AG04449 (cell line): Measurements from ENCODE around the gene CYP3A4.

ENCODE experiments used
- CTCF ChIA-PET: fragments of 350-600 bp; formaldehyde crosslinking; extraction: SDS; loops from one replicate; lab custom pipeline; 2021; ENCODE audit warnings: antibody characterized with exemption; lab: Yijun Ruan, JAX
- POLR2A ChIA-PET: fragments of 400-600, 350-600 bp; formaldehyde crosslinking; extraction: SDS; loops from one replicate; lab custom pipeline; 2020; ENCODE audit warnings: antibody characterized with exemption, inconsistent platforms; lab: Yijun Ruan, JAX
- DNase-seq: peaks from one replicate; pipeline ENCODE4 v3.0.0-alpha.2; 2010; ENCODE audit warnings: low read depth, low spot score
- H3K4me3 ChIP-seq: 2 replicates; pipeline ENCODE4 v1.5.1; 2011; ENCODE audit warnings: low read depth, mild to moderate bottlenecking, control low read depth, low read length
- TF ChIP-seq, protein P1 (sequence below): IDR thresholded peaks from one replicate; pipeline ENCODE4 v1.5.1; 2011; ENCODE audit warnings: mild to moderate bottlenecking, moderate library complexity, low read length, control low read depth, inconsistent platforms; ENCODE audit not compliant: insufficient read depth; ENCODE audit errors: missing control alignments

CYP3A4 gene

DNA sequence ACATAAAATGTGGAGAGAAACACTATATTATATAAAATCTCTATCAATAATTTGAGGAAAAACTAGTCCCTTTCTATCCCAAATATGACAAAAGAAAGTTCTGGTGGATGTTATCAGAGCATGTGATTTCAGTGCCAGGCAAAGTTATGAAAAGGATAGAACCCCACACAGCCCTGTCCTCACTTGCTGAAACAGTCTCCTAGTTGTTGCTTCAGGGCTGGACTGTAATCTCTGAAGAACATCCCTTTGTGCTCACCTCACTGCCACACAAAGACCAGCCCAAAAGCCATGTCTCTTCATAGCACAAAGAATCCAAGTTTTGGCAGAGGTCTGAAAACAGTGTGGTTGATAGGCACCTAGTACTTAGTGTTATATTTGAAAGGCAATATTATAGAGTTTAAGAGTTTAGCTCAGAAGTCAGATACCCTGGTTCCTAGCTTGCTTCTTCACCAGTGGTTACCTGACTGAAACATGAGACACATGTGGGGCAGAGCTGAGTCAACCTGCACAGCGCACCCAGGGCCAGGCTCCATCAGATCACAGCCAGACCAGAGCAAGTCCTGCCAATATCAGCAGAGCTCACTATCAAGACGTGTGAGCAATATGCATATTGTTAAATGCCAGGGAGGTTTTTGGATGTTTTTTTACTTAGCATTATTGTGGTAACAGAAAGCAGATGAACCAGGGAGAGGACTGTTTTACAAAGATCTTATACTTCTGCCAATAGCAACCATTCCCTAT, 74.0 kb downstream of the CYP3A4 start:
- ChIA-PET POLR2A (no interaction called here), CTCF (no interaction called here)
- no peak for DNase-seq
- TF ChIP-seq, protein P1, sequence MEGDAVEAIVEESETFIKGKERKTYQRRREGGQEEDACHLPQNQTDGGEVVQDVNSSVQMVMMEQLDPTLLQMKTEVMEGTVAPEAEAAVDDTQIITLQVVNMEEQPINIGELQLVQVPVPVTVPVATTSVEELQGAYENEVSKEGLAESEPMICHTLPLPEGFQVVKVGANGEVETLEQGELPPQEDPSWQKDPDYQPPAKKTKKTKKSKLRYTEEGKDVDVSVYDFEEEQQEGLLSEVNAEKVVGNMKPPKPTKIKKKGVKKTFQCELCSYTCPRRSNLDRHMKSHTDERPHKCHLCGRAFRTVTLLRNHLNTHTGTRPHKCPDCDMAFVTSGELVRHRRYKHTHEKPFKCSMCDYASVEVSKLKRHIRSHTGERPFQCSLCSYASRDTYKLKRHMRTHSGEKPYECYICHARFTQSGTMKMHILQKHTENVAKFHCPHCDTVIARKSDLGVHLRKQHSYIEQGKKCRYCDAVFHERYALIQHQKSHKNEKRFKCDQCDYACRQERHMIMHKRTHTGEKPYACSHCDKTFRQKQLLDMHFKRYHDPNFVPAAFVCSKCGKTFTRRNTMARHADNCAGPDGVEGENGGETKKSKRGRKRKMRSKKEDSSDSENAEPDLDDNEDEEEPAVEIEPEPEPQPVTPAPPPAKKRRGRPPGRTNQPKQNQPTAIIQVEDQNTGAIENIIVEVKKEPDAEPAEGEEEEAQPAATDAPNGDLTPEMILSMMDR: no peak
- H3K4me3 ChIP-seq: no peak overlapping the region

DNA sequence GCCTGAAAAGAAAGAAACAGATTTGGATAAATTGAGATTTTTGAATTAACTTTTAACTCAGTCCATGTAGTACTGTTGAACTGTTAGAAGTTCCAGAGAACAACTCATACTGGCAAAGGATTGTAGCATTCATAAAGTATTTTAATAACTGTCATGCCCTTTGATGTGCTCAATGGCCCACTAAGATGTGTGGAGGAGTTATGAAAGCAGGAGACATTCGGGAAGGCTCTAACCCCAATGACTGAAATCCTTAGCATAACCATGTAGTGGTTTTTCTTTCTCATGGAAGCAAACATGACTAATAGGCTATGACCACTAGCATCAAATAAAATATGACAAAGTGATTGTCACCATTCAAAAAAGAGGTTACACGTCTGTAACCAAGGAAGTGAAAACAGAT, 74.7 kb downstream of the CYP3A4 start:
- ChIA-PET POLR2A (no interaction called here), CTCF (no interaction called here)
- DNase-seq: no peak
- TF ChIP-seq, protein P1: no peak
- H3K4me3 ChIP-seq: no peak overlapping the region

DNA sequence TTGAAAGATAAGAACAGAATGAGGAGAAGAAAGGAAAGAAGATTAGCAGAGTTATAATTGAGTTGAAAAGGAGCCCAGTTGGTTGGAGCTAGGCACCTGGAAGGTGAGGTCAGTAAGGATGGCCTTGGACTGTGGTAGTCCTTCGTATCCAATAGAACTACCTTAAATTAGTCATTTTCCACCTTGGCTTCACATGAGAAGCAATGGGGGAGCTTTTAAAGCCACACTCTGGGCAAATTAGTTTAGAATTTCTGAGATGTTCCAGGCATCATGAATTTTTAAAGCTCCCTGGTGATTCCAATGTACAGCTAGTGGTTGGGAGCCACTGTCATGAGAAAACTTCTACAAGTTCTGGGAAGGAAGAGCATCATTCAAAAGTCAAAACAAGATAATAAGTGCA, 76.9 kb downstream of the CYP3A4 start:
- no peak for DNase-seq

More for the DNA sequence above, 76.9 kb downstream of the CYP3A4 start:
- ChIA-PET POLR2A (no interaction called here), CTCF (no interaction called here)
- TF ChIP-seq, protein P1: no peak
- no peak overlapping the region for H3K4me3 ChIP-seq
